Adrenal gland (tissue), 12 donors: Measurements from ENCODE around the gene UBE2H. TPM values are rescaled to one million over a fixed set of nuclear protein-coding genes. Genes with fewer than 3 reads are reported as not detected.
A peak's percentile ranks its signal among the peaks of the same experiment; 100 is the strongest.
"Not testable (repeated sequence)": the region's sequence is repeated elsewhere in the genome, so short reads cannot be mapped to it uniquely, and the experiment has no call there.

Source experiments
- DNase-seq, 7 donors: peaks; one replicate each; pipeline ENCODE4 v3.0.0-alpha.2; 2019 to 2020
- H3K27ac ChIP-seq, 5 donors: fragments of 200-600 bp; sonication (generic) in 4 of 5; 1 replicate in 3 of 5; 2 replicates in 2 of 5; pipeline versions ENCODE4 v1.5.1 to v1.8.0; 2016 to 2020; ENCODE audit warnings: mild to moderate bottlenecking in 1 of 5
- H3K27me3 ChIP-seq: fragments of 200-600 bp; 2 replicates; pipeline ENCODE4 v1.8.0; 2021
- H3K36me3 ChIP-seq, 2 donors: fragments of 200-600 bp; replicated peaks in 1 of 2; 1 replicate in 1 of 2; 2 replicates in 1 of 2; pipeline versions ENCODE4 v1.5.1 to v1.8.0; 2018 to 2022
- H3K4me1 ChIP-seq, 2 donors: fragments of 200-600 bp; replicated peaks in 1 of 2; 1 replicate in 1 of 2; 2 replicates in 1 of 2; pipeline versions ENCODE4 v1.5.1 to v1.8.0; 2018 to 2021
- H3K4me3 ChIP-seq, 4 donors: fragments of 200-600 bp; sonication (generic) in 3 of 4; one replicate each; pipeline ENCODE4 v1.5.1; 2016 to 2018
- H3K9me3 ChIP-seq, 3 donors: fragments of 200-600 bp; sonication (generic) in 1 of 3; replicated peaks in 1 of 3; 1 replicate in 2 of 3; 2 replicates in 1 of 3; pipeline versions ENCODE4 v1.5.1 to v1.8.0; 2016 to 2021
- POLR2A ChIP-seq, 2 donors: fragments of 450-650 bp; IDR thresholded peaks; one replicate each; pipeline ENCODE4 v1.6.1; 2017; ENCODE audit warnings: antibody characterized with exemption in 2 of 2, mild to moderate bottlenecking in 2 of 2, moderate library complexity in 1 of 2
- WGBS, 4 donors: extraction: QIAGEN DNeasy Blood & Tissue Kit in 2 of 4; methylation state at CpG; one replicate each; pipeline versions ENCODE4 v1.1.5 to v1.1.7; 2013 to 2017; 5-methylcytosine and 5-hydroxymethylcytosine counted together
- intact Hi-C, 2 donors: fragments of 100-400 bp; cut with DNase I; formaldehyde crosslinking; loops; one replicate each; pipeline versions ENCODE4 v1.14.1 to v1.15.0; 2022 to 2023
- polyA plus RNA-seq, 3 donors: library from polyadenylated mRNA; stranded (reverse); fragments of 200-250 nt in 2 of 3; fragments of 350-450 nt in 1 of 3; fragmentation: Illumina TruSeq in 1 of 3; extraction: RNeasy Lipid Tissue Mini Kit (QIAGEN cat#74804) in 1 of 3; gene quantifications; one replicate each; pipeline ENCODE4 v1.2.3, GENCODE V29; 2013 to 2014
- total RNA-seq, 9 donors: library from RNA; depleted of rRNA in 4 of 9; stranded (reverse); fragments of >200 nt in 4 of 9; fragments of 120-200 nt in 1 of 9; fragmentation: NEBNext Ultra II Directional in 1 of 9; extraction: Animal tissue kit (Norgen Biotek cat#: 25700) in 1 of 9; gene quantifications; one replicate each; pipeline versions ENCODE4 v1.1.0 to v1.2.4, GENCODE V29; 2013 to 2023
- TF ChIP-seq, protein P1 (sequence below), 6 experiments: fragments of 450-650 bp in 4 of 6; fragments of 200-600 bp in 2 of 6; sonication (generic) in 1 of 6; IDR thresholded peaks; 1 replicate in 5 of 6; 2 replicates in 1 of 6; pipeline versions ENCODE4 v1.5.1 to v1.8.0; 2016 to 2021; ENCODE audit warnings: antibody characterized with exemption in 6 of 6, mild to moderate bottlenecking in 2 of 6, moderate library complexity in 1 of 6
- donor health status: healthy with polysubstance abuse.
- donor health status: Bipolar disorder and iron deficiency.
- donor health status: DM: yes; HTN: yes; CAD: no.
- donor health status: DM: no; HTN: no; CAD: no.
- donor health status: DM: no; HTN: no; CAD: no.
- donor health status: DM: yes; HTN: yes; CAD: no.

The UBE2H gene
- total and polyA plus RNA-seq, 12 donors, result 48.3 to 392 (median 143) TPM

DNA sequence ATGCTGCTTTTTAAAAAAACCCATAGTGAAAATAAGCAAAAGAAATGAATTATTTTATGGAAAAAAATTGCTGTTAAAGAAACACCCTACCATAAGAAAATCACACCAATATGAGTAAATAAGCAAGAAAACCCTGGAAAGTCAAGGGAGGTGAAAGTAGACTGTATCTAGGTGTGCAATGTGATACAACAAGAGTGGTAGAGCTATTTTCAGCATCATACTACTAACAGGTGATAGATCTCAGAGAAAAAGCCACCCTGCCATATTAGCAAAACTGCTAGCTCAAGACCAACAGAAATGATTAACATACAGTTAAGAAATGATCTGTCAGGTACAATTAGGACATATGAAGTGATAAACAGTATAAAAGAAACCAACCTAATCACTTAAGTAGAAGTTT is 54.8 kb downstream of the UBE2H start:
- peak overlapping the region in 1 of 5 donors; percentile 18 for H3K27ac ChIP-seq
- intact Hi-C loops, result no loop called here
- TF ChIP-seq POLR2A (IDR thresholded peaks at IDR 0.05), result no peak
- TF ChIP-seq, protein P1, sequence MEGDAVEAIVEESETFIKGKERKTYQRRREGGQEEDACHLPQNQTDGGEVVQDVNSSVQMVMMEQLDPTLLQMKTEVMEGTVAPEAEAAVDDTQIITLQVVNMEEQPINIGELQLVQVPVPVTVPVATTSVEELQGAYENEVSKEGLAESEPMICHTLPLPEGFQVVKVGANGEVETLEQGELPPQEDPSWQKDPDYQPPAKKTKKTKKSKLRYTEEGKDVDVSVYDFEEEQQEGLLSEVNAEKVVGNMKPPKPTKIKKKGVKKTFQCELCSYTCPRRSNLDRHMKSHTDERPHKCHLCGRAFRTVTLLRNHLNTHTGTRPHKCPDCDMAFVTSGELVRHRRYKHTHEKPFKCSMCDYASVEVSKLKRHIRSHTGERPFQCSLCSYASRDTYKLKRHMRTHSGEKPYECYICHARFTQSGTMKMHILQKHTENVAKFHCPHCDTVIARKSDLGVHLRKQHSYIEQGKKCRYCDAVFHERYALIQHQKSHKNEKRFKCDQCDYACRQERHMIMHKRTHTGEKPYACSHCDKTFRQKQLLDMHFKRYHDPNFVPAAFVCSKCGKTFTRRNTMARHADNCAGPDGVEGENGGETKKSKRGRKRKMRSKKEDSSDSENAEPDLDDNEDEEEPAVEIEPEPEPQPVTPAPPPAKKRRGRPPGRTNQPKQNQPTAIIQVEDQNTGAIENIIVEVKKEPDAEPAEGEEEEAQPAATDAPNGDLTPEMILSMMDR (IDR thresholded peaks at IDR 0.05), result no peak

DNA sequence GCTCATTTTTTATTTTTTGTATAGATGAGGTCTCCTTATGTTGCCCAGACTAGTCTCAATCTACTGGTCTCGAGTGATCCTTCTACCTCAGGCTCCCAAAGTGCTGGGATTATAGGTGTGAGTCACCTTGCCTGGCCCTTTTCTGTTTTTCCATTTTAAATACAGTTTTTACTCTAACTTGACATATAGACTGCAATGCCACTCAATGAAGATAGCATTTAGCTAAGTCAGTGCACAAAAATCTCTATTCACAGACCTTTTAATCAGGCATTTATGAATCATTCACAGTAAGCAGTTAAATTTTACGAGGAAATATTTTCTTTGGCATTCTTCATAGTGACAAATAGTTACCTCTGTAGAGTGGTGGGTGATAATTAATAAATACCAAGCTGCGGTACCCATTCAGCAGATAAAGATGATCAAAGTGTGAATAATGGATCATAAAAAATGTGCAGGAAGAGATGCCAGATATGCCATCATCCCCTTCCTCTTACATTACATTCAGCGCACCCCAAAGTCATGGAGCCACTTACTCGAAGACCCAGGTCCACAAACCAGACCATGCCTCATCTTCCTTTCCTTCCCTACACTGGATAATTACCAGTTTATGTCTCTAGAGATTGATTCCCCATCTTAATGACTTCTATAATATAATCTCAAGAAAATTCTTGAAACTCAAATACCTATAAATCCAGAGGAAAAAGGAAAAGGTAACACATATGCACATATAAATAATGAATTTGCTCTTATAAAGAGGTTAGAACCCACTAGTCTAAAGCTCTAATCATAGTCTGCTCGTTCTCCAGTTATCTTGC is 56.0 kb downstream of the UBE2H start:
- TF ChIP-seq, protein P1 (IDR thresholded peaks at IDR 0.05), result no peak
- no peak for TF ChIP-seq POLR2A (IDR thresholded peaks at IDR 0.05)
- peaks cover 0 to 6% of the 10 kb centered on the region in 2 donors for H3K36me3 ChIP-seq
- H3K27ac ChIP-seq, result peak overlapping the region in 3 of 5 donors; percentile 14 to 21 (median 20)
- H3K4me1 ChIP-seq, result peaks cover 37 to 71% of the 10 kb centered on the region in 2 donors
- DNase-seq, result no peak
- 62 to 69% (median 66%) methylated on average over 6 of the region's 6 CpGs for WGBS, 4 donors
- no peaks in the 10 kb centered on the region for H3K9me3 ChIP-seq
- intact Hi-C loops, result no loop called here
- no peak overlapping the region for H3K4me3 ChIP-seq
- H3K27me3 ChIP-seq, result no peaks in the 10 kb centered on the region

More for the DNA sequence above, 54.8 kb downstream of the UBE2H start:
- DNase-seq, result no peak
- Histone ChIP-seq H3K4me1 (peaks cover 46 to 76% of the 10 kb centered on the region in 2 donors), H3K36me3 (peaks cover 0 to 7% of the 10 kb centered on the region in 2 donors), H3K27me3 (no peaks in the 10 kb centered on the region), H3K9me3 (no peaks in the 10 kb centered on the region), H3K4me3 (no peak overlapping the region)

DNA sequence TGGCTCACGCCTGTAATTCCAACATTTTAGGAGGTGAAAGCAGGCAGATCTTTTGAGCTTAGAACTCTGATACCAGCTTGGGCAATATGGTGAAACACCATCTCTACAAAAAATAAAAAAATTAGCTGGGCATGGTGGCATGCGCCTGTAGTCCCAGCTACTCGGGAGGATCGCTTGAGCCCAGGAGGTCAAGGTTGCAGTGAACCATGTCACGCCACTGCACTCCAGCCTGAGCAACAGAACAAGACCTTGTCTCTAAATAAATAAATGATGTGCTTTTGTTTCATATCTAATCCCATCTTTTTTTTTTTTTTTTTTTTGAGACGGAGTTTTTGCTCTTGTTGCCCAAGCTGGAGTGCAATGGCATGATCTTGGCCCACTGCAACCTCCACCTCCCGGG is 58.6 kb downstream of the UBE2H start:
- peak in 6 of 7 donors; percentile 35 to 57 (median 42) for DNase-seq
- Histone ChIP-seq H3K27ac (peak overlapping the region in 1 of 5 donors; percentile 17), H3K4me1 (peaks cover 34 to 71% of the 10 kb centered on the region in 2 donors)
- intact Hi-C loops, H3K4me3 ChIP-seq, H3K27me3 ChIP-seq, H3K9me3 ChIP-seq, H3K36me3 ChIP-seq: not testable (repeated sequence)
- 65 to 80% (median 68%) methylated on average over 7 of the region's 7 CpGs for WGBS, 4 donors

DNA sequence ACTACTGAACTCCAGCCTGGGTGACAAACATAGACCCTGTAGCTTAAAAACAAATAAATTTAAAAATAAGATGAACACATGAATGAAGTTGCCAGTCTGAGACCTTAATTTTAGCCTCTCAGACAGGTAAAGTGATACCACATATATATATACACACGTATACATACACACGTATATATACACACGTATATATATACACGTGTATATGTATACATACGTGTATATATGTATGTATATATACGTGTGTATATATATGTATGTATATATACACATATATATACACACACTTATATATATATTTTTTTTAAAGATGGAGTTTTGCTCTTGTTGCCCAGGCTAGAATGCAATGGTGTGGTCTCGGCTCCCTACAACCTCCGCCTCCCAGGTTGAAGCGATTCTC is 62.7 kb downstream of the UBE2H start:
- Histone ChIP-seq H3K4me1 (peaks cover 23 to 66% of the 10 kb centered on the region in 2 donors), H3K27ac (peak overlapping the region in 2 of 5 donors; percentile 41 to 42), H3K27me3 (no peaks in the 10 kb centered on the region), H3K4me3 (no peak overlapping the region), H3K9me3 (no peaks in the 10 kb centered on the region), H3K36me3 (peaks cover 0 to 6% of the 10 kb centered on the region in 2 donors)
- no peak for DNase-seq
- WGBS, 4 donors, result 81 to 93% (median 86%) methylated on average over 9 of the region's 9 CpGs
- intact Hi-C loops, result no loop called here
- TF ChIP-seq POLR2A (IDR thresholded peaks at IDR 0.05), result no peak
- TF ChIP-seq, protein P1 (IDR thresholded peaks at IDR 0.05), result no peak
